COR-L47 (cell line): ENCODE measurements around the gene PCNP.
A peak's percentile ranks its signal among the peaks of the same experiment; 100 is the strongest.
"Not testable (repeated sequence)": the region's sequence is repeated elsewhere in the genome, so short reads cannot be mapped to it uniquely, and the experiment has no call there.

Experiments
- DNase-seq: peaks from one replicate; lab custom pipeline; 2025; lab: John Stamatoyannopoulos, UW

PCNP gene, protein sequence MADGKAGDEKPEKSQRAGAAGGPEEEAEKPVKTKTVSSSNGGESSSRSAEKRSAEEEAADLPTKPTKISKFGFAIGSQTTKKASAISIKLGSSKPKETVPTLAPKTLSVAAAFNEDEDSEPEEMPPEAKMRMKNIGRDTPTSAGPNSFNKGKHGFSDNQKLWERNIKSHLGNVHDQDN

DNA sequence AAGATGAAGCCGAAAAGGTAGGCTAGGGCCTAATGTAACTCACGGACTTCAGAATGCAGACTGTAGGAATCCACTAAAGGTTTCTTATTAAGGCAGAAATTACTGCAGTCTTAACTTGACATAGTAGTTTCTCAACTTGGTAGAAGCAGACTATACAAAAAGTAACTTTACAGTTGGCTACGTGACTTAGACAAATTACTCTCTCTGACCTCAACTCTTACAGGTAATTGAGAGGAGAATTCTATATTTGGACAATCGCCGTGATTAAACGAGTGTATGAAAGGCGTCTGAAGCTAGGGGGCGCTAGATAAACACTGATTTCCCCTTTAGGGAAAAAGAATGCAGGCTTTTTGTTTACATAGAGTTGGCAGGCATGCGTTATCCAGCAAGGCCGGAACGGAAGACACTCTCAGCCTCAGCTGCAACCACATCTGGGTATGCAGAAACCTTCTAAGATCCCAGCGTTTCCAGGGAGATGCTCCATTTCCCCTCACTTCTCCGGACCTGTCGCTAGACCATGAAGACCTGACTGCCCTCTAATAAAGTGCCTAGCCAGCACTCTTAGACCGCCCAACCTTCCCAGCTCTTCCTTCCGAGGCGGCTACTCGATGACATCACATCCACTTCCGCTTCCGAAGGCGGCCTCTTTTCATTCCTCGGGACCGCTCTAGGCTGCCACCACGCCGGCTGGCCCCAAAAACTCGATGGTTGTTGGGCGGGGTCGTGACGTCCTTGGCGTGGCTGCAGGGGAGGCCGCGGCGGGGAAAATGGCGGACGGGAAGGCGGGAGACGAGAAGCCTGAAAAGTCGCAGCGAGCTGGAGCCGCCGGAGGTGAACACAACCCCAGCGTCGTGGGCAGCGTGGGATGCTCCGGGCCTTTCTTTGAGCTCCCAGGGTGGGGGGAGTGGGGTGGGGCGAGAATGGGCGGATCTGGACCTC, at the start of gene PCNP:
Gene PCNP, plus strand, starts transcription at position 732 of the 939 bp plus-strand sequence. Its CDS starts 36 bp downstream, at position 768.
- DNase-seq = peak; percentile 99

DNA sequence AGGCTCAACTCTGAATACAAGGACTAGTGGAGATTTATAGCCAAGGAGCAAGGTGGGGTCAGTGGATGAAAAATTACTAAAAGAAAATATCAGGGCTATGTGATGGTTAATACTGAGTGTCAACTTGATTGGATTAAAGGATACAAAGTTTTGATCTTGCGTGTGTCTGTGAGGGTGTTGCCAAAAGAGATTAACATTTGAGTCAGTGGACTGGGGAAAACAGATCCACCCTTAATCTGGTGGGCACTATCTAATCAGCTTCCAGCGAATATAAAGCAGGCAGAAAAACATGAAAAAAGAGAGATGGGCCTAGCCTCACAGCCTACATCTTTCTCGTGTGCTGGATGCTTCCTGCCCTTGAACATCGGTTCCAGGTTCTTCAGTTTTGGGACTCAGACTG, 46.5 kb upstream of the PCNP start:
- no peak for DNase-seq

DNA sequence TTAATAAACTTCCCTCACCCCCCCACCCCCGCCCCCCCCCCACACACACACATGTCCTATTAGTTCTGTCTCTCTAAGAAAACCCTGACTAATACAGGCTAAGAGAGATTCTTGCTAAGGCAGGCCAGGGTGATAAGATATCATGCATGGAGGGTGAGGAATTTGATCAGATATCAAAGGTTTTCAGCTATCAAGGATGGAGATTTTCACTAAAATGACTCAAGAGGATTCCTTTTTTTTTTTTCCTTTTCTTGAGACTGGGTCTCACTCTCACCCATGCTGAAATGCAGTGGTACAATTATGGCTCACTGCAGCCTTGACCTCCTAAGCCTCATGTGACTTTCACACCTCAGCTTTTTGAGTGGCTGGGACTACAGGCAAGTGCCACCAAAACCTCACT, 46.1 kb upstream of the PCNP start:
- no peak for DNase-seq

DNA sequence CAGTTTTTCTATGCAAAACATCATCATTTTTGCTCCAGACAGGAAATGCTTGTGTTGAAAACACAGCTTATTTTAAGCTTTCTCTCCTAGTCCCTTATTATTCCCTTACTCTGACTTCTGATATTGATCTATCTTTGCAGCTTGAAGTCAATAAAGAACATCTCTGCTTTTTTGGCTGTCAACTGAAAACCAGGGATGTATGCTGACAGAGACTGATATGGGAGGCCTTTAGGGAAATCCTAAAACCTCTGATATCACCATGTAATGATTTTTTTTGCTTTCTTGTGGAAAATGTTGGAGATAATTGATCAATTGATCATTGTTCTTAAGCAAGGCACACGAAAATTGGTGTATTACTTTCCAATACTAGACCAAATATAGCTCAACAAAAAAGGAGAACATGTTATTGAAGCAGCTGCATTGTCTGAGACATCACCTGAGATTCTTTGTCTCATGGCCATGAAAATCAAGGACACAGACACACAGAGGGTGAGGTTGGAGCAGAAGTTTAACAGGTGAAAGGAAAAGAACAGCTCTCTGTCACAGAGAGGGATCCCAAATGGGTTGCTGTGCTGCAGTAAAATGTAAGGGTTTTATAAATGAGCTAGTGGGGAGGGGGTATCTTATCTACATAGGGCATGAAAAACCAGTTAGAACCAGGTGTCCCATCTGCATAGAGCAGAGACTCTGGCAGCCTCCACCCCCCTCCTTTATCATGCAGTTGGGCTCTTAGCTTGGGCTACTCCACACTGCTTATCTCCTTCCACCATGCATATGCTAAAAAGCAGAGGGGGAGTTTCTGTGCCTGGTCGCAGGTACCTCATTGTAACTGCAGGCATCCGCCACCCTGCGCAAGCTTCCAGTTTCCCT, 43.9 kb upstream of the PCNP start:
- no peak for DNase-seq

DNA sequence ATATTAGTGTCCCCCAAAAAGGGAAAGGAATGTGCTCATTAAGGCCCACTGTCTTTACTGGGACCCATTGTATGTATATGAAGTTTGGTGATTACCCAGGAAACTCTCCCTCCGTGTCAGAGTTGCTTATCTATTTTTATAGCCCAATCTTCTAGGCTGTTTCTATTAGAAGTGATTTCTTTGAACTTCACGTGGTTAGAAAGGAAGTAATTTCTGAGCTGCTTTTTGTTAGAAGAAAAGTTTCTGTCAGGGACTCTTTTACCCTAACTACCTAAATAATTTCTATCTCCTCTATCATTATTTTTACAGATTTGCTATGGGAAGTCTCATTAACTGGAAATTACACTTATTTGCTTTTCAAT, 43.3 kb upstream of the PCNP start:
- no peak for DNase-seq

DNA sequence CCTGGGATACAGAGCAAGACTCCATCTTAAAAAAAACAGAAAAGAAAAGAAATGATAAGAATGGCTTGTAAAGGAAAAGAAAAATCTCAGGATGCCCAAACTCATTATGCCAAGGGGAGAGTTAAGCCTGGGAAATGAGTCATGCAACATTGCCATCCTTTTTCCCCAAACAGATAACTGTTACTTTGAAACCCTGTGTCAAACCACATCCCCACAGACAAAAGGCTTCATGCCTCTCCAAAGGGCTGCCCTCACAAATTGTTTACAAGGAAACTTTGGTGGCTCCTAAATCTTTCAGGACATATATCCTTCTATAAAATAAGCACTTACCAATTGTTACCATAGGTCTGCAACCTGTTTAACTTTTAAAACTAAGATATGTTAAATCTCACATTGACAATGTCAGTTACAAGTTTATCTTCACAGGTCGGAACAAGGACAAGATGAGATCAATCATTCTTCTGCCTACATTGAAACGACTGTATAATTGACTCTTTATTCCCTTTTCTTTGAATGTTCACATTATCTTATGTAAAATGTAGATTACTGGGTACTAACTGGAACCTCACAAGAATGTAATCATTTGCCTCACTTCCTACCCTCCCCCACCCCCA, 42.4 kb upstream of the PCNP start:
- no peak for DNase-seq

DNA sequence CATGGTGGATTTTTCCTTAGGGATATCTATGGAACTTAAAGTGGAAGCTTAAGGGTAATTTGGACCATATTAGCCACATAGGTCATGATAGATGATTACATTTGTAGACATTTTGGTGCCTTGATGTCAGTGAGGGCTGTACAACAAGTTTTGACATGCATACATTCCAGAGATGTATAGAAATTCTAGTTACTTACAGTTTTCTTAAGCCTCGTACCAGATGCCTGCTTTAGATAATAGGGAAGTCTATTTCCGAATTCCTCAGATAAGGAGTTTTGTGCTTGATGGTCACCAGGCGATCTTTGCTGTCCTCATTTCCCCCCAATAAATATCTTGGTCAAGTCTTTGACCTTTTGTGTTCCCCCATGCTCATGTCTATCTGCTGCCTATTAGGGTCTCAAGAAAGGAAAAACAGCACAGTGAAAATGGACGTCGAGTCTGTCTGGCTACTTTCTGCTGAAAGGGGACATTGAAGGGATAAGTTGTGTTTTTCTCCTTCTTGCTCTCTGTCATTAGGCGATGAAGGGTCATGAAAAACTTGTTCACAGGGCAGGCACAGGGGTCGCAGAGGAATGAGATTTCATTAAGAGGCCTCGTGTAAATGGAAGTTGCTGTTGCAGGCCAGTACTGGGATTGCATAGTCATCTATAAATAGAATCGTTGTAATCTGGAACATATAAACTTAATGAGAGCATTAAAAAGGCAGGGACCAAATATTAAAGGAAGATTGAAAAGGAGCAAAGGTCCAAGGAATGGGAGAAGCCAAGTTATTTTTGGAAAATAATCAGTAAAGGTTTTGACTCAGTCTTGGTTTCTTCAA, 41.0 kb upstream of the PCNP start:
- DNase-seq = no peak

DNA sequence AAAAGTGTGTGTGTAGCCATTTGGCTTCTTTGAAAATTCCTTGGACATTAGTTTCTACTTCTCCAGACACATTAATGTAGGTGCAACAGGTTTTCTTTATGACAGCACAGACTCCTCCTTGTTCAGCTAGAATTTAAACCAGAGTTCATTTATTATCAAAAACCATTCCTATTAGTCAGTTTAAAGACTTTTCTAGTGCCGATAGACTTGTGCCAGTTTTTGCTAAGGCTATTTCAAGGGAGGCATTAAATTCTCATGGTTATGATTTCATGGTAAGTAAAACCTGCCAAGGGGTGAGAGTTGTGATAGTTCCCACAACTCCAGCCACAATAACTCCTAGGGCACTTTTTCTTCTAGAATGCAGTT, 40.4 kb upstream of the PCNP start:
- no peak for DNase-seq

DNA sequence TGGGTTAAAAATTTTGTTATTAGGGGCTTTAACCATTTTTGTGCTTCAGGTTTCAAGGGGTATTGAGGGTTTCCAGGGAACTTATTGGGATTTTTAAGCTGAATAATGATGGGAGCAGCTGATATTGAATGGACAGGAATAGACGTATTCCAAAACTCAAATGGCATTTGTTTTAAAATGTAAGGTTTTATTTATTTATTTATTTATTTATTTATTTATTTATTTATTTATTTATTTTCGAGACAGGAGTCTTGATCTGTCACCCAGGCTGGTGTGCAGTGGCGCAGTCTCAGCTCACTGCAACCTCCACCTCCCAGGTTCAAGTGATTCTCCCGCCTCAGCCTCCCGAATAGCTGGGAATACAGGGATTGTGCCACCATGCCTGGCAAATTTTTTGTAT, 38.8 kb upstream of the PCNP start:
- no peak for DNase-seq

DNA sequence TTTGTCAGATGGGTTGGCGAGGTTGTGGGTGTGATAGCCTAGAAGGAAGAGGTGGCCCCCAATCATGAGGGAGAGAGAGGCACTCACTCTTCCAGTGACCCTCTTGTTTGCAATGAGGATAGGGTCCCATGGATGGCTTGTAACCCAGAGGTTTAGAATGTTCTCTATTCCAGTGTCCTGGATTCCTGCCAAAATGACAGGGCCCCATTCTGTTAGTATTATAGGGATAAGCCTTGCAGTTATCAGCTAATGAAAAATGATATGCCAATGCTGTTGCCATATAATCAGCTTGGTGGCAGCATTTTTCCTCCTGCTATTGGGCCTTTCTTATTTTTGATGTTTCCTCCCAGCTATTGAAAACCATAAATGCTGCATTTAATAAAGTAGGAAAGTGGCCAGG, 37.7 kb upstream of the PCNP start:
- DNase-seq = no peak

DNA sequence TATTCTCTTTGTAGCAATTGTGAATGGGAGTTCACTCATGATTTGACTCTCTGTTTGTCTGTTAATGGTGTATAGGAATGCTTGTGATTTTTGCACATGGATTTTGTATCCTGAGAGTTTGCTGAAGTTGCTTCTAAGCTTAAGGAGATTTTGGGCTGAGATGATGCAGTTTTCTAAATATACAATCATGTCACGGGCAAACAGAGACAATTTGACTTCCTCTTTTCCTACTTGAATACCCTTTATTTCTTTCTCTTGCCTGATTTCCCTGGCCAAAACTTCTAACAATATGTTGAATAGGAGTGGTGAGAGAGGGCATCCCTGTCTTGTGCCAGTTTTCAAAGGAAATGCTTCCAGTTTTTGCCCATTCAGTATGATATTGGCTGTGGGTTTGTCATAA, 37.0 kb upstream of the PCNP start:
- not testable (repeated sequence) for DNase-seq

DNA sequence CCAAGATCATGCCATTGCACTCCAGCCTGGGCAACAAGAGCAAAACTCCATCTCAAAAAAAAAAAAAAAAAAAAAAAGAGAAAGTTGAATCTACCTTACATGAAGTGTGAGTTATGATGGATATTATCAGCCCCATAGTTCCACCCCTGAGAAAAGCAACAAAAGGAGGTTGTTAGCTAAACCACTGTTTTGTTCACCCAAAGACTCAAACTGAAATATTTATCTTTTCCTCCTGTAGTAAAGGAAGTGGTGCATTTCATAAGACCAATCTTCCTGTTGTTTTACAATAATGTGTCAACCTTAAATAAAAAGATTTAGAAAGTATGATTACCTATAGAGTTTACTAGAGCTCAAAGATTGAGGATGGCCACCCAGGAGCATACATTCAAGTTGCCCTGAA, 31.0 kb upstream of the PCNP start:
- no peak for DNase-seq

DNA sequence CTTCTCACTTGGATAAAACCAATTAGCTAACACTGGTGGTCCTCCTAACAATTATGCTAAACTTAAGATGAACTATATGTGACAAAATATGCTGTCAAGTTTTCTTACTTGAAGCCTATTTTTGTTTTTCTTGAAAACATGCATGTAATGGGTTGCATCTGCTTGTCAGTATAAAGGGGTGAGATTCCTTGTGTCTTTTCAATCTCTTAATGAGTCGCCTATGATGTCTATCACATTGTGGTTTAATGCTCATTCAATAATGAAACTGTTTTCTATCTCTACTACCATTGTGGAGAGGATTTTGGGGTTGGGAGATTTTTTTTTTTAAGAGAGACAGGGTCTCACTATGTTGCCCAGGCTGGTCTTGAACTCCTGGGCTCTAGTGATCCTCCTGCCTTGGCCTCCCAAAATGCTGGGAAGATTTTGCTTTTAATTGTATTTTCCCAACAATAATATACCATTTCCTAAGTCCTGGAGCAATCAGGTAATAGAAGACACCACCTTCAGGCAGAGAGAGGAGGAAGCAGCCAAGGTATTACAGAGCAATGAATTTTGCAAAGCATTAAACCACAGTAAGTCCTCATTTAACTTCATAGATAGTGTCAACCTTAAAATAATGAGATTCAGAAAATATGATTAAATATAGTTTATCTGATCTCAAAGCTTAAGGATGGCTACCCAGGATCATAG, 29.7 kb upstream of the PCNP start:
- no peak for DNase-seq

DNA sequence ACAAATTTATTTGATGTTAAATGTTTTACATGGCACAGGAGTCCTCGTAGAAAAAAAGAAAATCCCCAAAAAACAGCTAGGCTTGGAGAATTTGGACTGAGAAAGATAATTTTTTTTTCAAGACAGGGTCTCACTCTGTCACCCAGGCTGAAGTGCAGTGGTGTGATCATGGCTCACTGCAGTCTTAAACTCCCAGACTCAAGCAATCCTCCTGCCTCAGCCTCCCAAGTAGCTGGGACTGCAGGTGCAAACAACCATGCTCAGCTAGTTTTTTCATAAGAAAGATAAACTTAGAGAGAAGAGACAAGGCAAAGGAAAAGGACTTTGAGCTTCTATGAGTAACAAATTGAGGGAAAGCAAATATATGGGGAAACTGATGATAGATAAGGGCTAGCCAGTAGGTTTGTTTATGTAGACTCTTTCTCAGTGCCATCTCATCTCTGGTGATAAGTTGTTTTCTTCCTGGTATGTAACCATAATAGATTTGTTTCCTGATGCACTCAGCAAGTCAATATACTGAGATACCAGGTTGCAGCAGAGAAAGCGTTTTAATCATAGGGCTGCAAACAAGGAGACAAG, 25.4 kb upstream of the PCNP start:
- DNase-seq = no peak

DNA sequence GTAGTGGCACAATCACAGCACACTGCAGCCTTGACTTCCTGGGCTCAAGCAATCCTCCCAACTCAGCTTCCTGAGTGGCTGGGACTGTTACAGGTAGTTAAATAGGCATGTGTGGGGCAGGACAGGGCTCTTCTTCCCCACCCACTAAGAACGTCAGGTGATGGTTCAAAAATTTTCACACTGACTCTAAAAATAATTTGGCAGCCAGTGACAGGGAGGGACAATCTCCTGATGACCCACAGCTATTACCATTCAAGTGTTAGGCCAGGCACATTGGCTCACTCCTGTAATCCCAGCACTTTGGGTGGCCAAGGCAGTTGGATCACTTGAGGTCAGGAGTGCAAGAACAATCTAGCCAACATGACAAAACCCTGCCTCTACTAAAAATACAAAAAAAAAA, 24.5 kb upstream of the PCNP start:
- no peak for DNase-seq

DNA sequence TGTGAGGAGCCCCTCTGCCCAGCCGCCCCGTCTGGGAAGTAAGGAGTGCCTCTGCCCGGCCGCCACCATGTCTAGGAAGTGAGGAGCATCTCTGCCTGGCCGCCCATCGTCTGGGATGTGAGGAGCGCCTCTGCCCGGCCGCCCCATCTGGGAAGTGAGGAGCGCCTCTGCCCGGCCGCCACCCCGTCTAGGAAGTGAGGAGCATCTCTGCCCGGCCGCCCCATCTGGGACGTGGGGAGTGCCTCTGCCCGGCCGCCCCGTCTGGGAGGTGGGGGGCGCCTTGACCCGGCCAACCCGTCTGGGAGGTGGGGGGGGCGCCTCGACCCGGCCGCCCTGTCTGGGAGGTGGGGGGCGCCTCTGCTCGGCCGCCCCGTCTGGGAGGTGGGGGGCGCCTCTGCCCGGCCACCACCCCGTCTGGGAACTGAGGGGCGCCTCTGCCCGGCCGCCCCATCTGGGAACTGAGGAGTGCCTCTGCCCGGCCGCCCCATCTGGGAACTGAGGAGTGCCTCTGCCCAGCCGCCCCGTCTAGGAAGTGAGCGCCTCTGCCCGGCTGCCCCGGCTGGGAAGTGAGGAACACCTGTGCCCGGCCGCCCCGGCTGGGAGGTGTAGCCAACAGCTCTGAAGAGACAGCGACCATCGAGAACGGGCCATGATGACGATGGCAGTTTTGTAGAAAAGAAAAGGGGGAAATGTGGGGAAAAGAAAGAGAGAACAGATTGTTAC, 22.5 kb upstream of the PCNP start:
- DNase-seq = not testable (repeated sequence)

DNA sequence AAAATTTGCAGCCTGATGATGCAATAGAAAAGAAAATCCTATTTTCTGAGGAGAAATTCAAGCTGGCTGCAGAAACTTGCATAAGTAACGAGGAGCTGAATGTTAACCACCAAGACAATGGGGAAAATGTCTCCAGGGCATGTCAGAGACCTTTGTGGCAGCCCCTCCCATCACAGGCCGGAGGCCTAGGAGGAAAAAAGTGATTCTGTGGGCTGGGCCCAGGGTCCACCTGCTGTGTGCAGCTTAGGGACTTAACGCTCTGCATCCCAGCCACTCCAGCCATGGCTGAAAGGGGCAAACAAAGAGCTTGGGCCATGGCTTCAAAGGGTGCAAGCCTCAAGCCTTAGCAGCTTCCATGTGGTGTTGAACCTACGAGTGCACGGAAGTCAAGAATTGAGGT, 20.6 kb upstream of the PCNP start:
- DNase-seq = not testable (repeated sequence)

DNA sequence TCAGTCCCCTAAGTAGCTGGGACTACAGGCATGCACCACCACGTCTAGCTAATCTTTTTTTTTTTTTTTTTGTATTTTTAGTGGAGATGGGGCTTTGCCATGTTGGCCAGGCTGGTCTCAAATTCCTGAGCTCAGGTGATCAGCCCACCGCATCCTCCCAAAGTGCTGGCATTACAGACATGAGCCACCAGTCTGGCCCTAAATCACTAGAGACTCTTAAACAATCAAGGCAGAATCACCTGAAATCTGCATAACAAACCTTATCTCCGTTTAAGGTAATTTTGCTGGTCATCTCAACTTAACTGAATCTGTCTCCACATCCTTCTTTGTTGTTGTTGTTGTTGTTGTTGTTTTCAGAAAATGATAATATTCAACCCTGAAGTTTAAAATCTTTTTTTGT, 17.9 kb upstream of the PCNP start:
- DNase-seq = no peak

DNA sequence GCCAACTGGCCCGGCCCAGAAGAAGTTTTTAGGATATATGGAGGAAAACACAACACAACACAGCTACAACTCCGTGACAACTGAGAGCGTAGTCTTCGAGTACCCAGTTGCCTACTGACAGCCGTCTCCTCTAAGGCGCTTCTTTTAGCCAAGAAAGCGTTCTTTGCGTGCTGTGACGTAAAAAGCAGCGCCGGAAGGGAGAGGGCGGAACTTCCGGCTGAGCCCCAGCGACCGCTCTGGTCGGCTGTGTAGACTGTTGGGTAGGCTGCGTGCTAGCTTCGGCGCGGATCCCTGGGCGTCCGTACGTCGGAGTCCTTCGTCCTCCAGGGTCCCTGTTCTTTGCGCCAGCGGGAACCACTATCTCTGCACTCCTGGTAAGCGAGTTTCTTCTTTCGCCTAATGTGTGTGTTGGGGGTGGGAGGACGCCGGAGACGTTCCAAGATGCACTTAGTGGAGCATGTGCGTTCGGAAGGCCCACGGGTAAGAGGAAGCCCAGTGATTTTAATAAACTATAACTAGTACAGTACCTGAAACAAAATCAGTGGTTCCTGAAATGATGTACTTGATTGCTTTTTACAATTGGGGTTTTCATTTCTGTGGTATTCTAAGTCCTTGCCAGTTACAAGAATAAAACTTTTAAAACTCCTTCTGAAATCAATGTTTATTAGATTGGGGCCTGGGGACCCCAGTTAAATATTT, 12.2 kb upstream of the PCNP start, which contains the start of gene TRMT10C:
Gene TRMT10C, plus strand, starts transcription at position 239 of the 699 bp plus-strand sequence. CDS start 2,914 bp downstream, outside the sequence.
- peak; percentile 92 for DNase-seq
